Thyroid gland (tissue), 4 donors: ENCODE measurements around the gene AGFG2.

ENCODE experiments used
- POLR2A ChIP-seq, 2 donors: fragments of 450-650 bp; IDR thresholded peaks; one replicate each; pipeline ENCODE4 v1.6.1; 2017; ENCODE audit warnings: antibody characterized with exemption in 2 of 2, mild to moderate bottlenecking in 2 of 2, moderate library complexity in 1 of 2
- TF ChIP-seq, protein P1 (sequence below), 6 experiments: fragments of 200-600 bp in 3 of 6; fragments of 450-650 bp in 3 of 6; sonication (generic) in 3 of 6; IDR thresholded peaks; one replicate each; pipeline ENCODE4 v1.5.1; 2016 to 2019; ENCODE audit warnings: antibody characterized with exemption in 6 of 6, mild to moderate bottlenecking in 2 of 6, inconsistent platforms in 1 of 6, moderate library complexity in 1 of 6

DNA sequence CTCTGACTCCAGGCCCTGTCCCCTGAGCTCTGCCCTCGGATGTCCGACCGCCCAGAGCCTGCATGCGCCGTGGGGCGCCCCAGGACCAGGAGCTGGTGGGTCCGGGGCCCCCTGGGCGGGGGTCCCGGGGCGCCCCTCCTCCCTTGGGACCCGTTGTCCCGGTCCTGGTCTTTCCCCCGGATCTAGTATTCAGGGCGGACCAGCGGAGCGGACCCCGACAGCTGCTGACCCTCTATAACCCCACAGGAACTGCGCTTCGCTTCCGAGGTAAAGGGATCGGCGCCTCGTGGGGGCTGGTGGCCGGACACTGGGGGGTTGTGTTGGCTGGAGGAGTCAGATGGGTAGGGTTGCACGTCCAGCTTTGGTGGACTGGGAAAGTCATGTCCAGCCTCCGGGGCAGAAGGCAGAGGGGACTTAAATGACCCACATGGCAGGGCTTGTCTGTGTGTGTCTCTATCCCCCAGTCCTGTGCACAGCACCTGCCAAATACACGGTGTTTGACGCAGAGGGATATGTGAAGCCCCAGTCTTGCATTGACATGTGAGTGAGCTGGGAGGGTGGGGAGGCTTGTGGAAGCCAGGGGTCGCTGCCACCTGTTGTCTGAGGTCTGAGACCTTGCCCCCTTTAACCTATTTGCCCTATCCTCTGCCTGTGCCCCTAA lies 73.9 kb downstream of the AGFG2 start:
- TF ChIP-seq, protein P1, sequence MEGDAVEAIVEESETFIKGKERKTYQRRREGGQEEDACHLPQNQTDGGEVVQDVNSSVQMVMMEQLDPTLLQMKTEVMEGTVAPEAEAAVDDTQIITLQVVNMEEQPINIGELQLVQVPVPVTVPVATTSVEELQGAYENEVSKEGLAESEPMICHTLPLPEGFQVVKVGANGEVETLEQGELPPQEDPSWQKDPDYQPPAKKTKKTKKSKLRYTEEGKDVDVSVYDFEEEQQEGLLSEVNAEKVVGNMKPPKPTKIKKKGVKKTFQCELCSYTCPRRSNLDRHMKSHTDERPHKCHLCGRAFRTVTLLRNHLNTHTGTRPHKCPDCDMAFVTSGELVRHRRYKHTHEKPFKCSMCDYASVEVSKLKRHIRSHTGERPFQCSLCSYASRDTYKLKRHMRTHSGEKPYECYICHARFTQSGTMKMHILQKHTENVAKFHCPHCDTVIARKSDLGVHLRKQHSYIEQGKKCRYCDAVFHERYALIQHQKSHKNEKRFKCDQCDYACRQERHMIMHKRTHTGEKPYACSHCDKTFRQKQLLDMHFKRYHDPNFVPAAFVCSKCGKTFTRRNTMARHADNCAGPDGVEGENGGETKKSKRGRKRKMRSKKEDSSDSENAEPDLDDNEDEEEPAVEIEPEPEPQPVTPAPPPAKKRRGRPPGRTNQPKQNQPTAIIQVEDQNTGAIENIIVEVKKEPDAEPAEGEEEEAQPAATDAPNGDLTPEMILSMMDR (IDR thresholded peaks at IDR 0.05): no peak
- TF ChIP-seq POLR2A (IDR thresholded peaks at IDR 0.05): no peak
